WTC11 (cell line): Measurements from ENCODE around the gene WNK2.

Source experiments
- ATF1 ChIP-seq: sonication (generic); formaldehyde crosslinking; IDR thresholded peaks from 2 replicates; pipeline ENCODE4 v1.8.1; 2023; ENCODE audit warnings: mild to moderate bottlenecking, moderate library complexity, missing genetic modification reagents
- CBFB ChIP-seq: sonication (generic); formaldehyde crosslinking; IDR thresholded peaks from 2 replicates; pipeline ENCODE4 v1.8.1; 2022; ENCODE audit warnings: mild to moderate bottlenecking, low read depth, missing genetic modification reagents
- CREB1 ChIP-seq: sonication (generic); formaldehyde crosslinking; IDR thresholded peaks from 2 replicates; pipeline ENCODE4 v1.8.0; 2023; ENCODE audit warnings: mild to moderate bottlenecking, missing genetic modification reagents
- FOXP1 ChIP-seq: sonication (generic); formaldehyde crosslinking; IDR thresholded peaks from 2 replicates; pipeline ENCODE4 v1.8.0; 2022; ENCODE audit warnings: missing genetic modification reagents, mild to moderate bottlenecking, moderate library complexity, borderline replicate concordance
- JUN ChIP-seq: sonication (generic); formaldehyde crosslinking; IDR thresholded peaks from 2 replicates; pipeline ENCODE4 v1.8.0; 2023; ENCODE audit warnings: mild to moderate bottlenecking, missing genetic modification reagents
- SP1 ChIP-seq: sonication (generic); formaldehyde crosslinking; conservative IDR thresholded peaks from 2 replicates; pipeline ENCODE4 v1.8.1; 2022; ENCODE audit warnings: missing genetic modification reagents
- TF ChIP-seq, protein P1 (sequence below): fragments of 250-450 bp; sonication (Bioruptor Pico); conservative IDR thresholded peaks from 2 replicates; pipeline ENCODE4 v1.9.0; 2021; ENCODE audit warnings: mild to moderate bottlenecking
- TF ChIP-seq, protein P2 (sequence below): sonication (generic); formaldehyde crosslinking; IDR thresholded peaks from 2 replicates; pipeline ENCODE4 v1.8.1; 2022; ENCODE audit warnings: mild to moderate bottlenecking, moderate library complexity, missing genetic modification reagents
- TF ChIP-seq, protein P3 (sequence below): sonication (generic); formaldehyde crosslinking; IDR thresholded peaks from 2 replicates; pipeline ENCODE4 v1.8.0; 2022; ENCODE audit warnings: mild to moderate bottlenecking, missing genetic modification reagents
- TF ChIP-seq, protein P4 (sequence below): fragments of 200-600 bp; IDR thresholded peaks from 2 replicates; pipeline ENCODE4 v1.8.0; 2022; ENCODE audit warnings: antibody characterized with exemption
- TF ChIP-seq, protein P5 (sequence below): sonication (generic); formaldehyde crosslinking; IDR thresholded peaks from 2 replicates; pipeline ENCODE4 v1.8.1; 2023; ENCODE audit warnings: mild to moderate bottlenecking, moderate library complexity, missing genetic modification reagents
- TF ChIP-seq, protein P6 (sequence below): sonication (generic); formaldehyde crosslinking; conservative IDR thresholded peaks from 2 replicates; pipeline ENCODE4 v1.8.1; 2022; ENCODE audit warnings: mild to moderate bottlenecking, missing genetic modification reagents
- TF ChIP-seq, protein P7 (sequence below): fragments of 250-450 bp; sonication (Bioruptor Pico); IDR thresholded peaks from 2 replicates; pipeline ENCODE4 v1.9.0; 2021; ENCODE audit warnings: moderate library complexity, mild to moderate bottlenecking, inconsistent platforms, borderline replicate concordance
- TF ChIP-seq, protein P8 (sequence below): sonication (generic); formaldehyde crosslinking; IDR thresholded peaks from 2 replicates; pipeline ENCODE4 v1.8.0; 2022; ENCODE audit warnings: mild to moderate bottlenecking, missing genetic modification reagents

DNA sequence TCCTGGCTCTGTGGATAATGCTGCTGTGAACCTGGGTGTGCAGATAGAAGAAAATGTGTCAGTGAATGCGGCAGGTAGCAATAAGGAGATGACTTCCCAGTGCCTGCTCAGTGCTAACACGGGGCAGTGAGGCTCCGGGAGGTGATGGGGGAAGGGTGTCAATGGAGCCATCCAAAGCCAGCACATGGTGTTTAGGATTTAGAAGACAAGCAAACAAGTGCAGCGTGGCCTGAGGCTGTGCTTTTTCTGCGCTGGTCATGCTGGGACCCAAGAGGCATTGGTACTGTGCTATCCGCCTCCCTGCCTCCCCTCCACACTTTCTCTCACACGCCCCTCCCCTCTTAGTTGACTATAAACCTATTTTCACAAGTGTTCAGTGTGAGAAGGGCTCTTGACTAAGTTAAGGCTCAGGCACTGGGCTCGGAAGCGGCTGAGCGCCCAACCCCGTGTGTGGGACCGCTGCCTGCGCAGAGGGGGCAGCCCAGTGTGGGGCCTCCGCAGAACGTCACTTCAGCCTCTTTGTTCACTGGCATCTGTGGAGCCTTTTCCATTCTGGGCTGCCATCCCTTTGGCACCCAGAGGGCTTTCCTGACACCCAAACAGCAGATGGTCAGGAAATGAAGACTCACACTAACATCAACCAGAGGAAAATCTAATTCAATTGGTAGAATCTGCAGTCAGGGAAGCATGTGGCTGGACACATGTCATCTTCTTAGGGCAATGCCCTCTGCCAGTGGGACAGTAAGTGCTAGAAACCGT, 28.0 kb upstream of the WNK2 start:
- no peak for TF ChIP-seq JUN (CRISPR knock-in tag)
- TF ChIP-seq, protein P1, sequence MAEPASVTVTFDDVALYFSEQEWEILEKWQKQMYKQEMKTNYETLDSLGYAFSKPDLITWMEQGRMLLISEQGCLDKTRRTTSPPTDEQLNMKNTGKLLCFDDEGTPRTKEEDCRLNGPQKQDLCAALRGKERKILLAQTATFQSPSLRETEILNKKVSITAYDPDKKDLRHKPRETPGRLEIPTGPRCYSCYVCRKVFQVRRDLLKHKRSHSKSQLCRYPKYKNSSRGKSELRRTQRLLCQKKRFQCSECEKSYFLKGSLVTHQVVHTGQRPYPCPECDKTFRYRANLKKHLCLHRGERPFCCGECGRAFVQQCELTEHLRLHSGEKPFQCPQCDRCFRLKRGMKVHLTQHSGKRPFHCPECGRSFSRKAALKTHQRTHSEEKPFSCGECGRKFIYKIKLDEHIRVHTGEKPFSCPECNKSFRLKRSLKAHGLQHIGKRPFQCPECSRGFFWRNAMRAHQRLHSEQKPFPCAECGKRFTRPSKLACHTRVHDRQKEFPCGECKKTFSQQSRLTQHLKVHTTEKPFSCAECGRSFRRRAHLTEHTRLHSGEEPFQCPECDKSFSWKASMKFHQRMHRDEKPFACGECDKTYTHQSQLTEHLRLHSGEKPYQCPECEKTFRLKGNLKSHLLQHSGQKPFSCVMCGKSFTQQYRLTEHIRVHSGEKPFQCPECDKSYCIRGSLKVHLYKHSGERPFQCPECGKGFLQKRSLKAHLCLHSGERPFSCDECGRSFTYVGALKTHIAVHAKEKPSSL (CRISPR knock-in tag) = no peak
- TF ChIP-seq ATF1 (CRISPR knock-in tag) = no peak
- TF ChIP-seq, protein P2, sequence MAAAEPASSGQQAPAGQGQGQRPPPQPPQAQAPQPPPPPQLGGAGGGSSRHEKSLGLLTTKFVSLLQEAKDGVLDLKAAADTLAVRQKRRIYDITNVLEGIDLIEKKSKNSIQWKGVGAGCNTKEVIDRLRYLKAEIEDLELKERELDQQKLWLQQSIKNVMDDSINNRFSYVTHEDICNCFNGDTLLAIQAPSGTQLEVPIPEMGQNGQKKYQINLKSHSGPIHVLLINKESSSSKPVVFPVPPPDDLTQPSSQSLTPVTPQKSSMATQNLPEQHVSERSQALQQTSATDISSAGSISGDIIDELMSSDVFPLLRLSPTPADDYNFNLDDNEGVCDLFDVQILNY = no peak
- TF ChIP-seq, protein P3, sequence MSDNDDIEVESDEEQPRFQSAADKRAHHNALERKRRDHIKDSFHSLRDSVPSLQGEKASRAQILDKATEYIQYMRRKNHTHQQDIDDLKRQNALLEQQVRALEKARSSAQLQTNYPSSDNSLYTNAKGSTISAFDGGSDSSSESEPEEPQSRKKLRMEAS = no peak
- TF ChIP-seq, protein P4, sequence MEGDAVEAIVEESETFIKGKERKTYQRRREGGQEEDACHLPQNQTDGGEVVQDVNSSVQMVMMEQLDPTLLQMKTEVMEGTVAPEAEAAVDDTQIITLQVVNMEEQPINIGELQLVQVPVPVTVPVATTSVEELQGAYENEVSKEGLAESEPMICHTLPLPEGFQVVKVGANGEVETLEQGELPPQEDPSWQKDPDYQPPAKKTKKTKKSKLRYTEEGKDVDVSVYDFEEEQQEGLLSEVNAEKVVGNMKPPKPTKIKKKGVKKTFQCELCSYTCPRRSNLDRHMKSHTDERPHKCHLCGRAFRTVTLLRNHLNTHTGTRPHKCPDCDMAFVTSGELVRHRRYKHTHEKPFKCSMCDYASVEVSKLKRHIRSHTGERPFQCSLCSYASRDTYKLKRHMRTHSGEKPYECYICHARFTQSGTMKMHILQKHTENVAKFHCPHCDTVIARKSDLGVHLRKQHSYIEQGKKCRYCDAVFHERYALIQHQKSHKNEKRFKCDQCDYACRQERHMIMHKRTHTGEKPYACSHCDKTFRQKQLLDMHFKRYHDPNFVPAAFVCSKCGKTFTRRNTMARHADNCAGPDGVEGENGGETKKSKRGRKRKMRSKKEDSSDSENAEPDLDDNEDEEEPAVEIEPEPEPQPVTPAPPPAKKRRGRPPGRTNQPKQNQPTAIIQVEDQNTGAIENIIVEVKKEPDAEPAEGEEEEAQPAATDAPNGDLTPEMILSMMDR = no peak
- TF ChIP-seq, protein P5, sequence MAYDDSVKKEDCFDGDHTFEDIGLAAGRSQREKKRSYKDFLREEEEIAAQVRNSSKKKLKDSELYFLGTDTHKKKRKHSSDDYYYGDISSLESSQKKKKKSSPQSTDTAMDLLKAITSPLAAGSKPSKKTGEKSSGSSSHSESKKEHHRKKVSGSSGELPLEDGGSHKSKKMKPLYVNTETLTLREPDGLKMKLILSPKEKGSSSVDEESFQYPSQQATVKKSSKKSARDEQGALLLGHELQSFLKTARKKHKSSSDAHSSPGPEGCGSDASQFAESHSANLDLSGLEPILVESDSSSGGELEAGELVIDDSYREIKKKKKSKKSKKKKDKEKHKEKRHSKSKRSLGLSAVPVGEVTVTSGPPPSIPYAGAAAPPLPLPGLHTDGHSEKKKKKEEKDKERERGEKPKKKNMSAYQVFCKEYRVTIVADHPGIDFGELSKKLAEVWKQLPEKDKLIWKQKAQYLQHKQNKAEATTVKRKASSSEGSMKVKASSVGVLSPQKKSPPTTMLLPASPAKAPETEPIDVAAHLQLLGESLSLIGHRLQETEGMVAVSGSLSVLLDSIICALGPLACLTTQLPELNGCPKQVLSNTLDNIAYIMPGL = no peak
- TF ChIP-seq CBFB (CRISPR knock-in tag) = no peak
- no peak for TF ChIP-seq FOXP1 (CRISPR knock-in tag)
- no peak for TF ChIP-seq CREB1 (CRISPR knock-in tag)
- TF ChIP-seq, protein P6, sequence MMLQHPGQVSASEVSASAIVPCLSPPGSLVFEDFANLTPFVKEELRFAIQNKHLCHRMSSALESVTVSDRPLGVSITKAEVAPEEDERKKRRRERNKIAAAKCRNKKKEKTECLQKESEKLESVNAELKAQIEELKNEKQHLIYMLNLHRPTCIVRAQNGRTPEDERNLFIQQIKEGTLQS (CRISPR knock-in tag) = no peak
- TF ChIP-seq, protein P7, sequence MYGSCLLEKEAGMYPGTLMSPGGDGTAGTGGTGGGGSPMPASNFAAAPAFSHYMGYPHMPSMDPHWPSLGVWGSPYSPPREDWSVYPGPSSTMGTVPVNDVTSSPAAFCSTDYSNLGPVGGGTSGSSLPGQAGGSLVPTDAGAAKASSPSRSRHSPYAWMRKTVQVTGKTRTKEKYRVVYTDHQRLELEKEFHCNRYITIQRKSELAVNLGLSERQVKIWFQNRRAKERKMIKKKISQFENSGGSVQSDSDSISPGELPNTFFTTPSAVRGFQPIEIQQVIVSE (CRISPR knock-in tag) = no peak
- no peak for TF ChIP-seq SP1
- TF ChIP-seq, protein P8, sequence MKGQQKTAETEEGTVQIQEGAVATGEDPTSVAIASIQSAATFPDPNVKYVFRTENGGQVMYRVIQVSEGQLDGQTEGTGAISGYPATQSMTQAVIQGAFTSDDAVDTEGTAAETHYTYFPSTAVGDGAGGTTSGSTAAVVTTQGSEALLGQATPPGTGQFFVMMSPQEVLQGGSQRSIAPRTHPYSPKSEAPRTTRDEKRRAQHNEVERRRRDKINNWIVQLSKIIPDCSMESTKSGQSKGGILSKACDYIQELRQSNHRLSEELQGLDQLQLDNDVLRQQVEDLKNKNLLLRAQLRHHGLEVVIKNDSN (CRISPR knock-in tag) = no peak
